22Rv1 (cell line): ENCODE measurements around the gene NXNL2.

Source experiments
- H3K27ac ChIP-seq: fragments of 450-650 bp; 2 replicates; pipeline ENCODE4 v1.5.1; 2017
- CTCF ChIP-seq: fragments of 450-650 bp; IDR thresholded peaks from 2 replicates; pipeline ENCODE4 v1.5.1; 2017; ENCODE audit warnings: mild to moderate bottlenecking
- ZFX ChIP-seq: fragments of 450-650 bp; IDR thresholded peaks from 2 replicates; pipeline ENCODE4 v1.6.1; 2017; ENCODE audit warnings: antibody characterized with exemption, borderline replicate concordance

The NXNL2 gene

GRCh38 chr9:88503081-88503844, 31.7 kb upstream of the NXNL2 start:
- H3K27ac ChIP-seq = no peak overlapping the region
- TF ChIP-seq CTCF (no peak), ZFX (no peak)

GRCh38 chr9:88503845-88504764, 30.9 kb upstream of the NXNL2 start:
- no peak overlapping the region for H3K27ac ChIP-seq

GRCh38 chr9:88508326-88508725, 26.7 kb upstream of the NXNL2 start:
- TF ChIP-seq CTCF = no peak
- no peak for TF ChIP-seq ZFX
- no peak overlapping the region for H3K27ac ChIP-seq

More at GRCh38 chr9:88503845-88504764, 30.9 kb upstream of the NXNL2 start:
- TF ChIP-seq CTCF = no peak
- no peak for TF ChIP-seq ZFX

GRCh38 chr9:88511906-88512305, 23.1 kb upstream of the NXNL2 start:
- no peak for TF ChIP-seq CTCF
- no peak for TF ChIP-seq ZFX
- H3K27ac ChIP-seq = no peak overlapping the region

GRCh38 chr9:88514247-88514646, 20.7 kb upstream of the NXNL2 start:
- no peak overlapping the region for H3K27ac ChIP-seq
- TF ChIP-seq ZFX = no peak
- no peak for TF ChIP-seq CTCF

- TF ChIP-seq CTCF = no peak
- TF ChIP-seq ZFX = no peak
- no peak overlapping the region for H3K27ac ChIP-seq
Observed at GRCh38 chr9:88521308-88521707, 13.7 kb upstream of the NXNL2 start.

- no peak overlapping the region for H3K27ac ChIP-seq
- no peak for TF ChIP-seq ZFX
- TF ChIP-seq CTCF = no peak
Observed at GRCh38 chr9:88522360-88522759, 12.6 kb upstream of the NXNL2 start.
